ENCODE results near the gene ZNF624.

The ZNF624 gene

DNA sequence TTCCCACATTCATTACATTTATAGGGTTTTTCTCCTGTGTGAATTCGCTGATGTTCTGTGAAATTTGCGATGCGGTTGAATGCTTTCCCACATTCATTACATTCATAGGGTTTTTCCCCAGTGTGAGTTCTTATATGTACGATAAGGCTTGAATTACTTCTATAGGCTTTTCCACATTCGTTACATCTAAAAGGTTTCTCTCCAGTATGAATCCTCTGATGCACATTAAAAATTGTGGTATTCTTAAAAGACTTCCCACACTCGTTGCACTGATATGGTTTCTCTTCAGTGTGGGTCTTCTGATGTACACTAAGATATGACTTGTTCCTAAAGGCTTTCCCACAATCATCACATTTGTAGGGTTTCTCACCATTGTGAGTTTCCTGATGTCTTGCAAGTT is 30.4 kb downstream of the ZNF624 start:
- Mint-ChIP-seq H3K27ac (no peak overlapping the region), H3K9me3 (peaks cover 98% of the 10 kb centered on the region), H3K4me1 (no peaks in the 10 kb centered on the region), H3K36me3 (ENCODE audit: low read depth) (peaks cover 98% of the 10 kb centered on the region), H3K27me3 (ENCODE audit: low read depth, poor library complexity) (no peaks in the 10 kb centered on the region), H3K4me3 (no peak overlapping the region)
- DNase-seq: no peak
- TF ChIP-seq, protein P1, sequence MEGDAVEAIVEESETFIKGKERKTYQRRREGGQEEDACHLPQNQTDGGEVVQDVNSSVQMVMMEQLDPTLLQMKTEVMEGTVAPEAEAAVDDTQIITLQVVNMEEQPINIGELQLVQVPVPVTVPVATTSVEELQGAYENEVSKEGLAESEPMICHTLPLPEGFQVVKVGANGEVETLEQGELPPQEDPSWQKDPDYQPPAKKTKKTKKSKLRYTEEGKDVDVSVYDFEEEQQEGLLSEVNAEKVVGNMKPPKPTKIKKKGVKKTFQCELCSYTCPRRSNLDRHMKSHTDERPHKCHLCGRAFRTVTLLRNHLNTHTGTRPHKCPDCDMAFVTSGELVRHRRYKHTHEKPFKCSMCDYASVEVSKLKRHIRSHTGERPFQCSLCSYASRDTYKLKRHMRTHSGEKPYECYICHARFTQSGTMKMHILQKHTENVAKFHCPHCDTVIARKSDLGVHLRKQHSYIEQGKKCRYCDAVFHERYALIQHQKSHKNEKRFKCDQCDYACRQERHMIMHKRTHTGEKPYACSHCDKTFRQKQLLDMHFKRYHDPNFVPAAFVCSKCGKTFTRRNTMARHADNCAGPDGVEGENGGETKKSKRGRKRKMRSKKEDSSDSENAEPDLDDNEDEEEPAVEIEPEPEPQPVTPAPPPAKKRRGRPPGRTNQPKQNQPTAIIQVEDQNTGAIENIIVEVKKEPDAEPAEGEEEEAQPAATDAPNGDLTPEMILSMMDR (IDR thresholded peaks at IDR 0.05): no peak

DNA sequence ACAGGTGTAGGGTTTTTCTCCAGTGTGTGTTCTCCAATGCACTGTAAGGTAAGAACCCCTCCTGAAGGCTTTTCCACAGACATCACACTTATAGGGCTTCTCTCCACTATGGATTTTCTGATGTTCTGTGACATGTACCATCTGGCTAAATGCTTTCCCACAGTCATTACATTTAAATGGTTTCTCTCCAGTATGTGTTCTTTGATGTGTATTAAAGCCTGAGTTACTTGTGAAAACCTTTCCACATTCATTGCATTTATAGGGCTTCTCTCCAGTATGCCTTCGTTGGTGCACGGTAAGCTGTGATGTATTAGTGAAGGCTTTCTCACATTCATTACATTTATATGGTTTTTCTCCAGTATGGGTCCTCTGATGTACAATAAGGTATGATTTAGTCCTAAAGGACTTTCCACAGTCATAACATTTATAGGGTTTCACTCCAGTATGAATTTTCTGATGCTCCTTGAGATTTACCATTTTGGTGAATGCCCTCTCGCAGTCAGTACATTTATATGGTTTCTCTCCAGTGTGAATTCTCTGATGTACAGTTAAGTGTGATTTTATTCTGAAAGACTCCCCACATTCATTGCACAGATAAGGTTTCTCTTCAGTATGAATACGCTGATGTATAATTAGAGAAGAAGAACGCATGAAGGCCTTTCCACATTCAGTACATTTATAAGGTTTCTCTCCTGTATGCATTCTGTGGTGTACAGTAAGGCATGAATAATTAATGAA is 30.9 kb downstream of the ZNF624 start:
- no peaks in the 10 kb centered on the region for H3K4me1 Mint-ChIP-seq
- peaks cover 93% of the 10 kb centered on the region for H3K36me3 Mint-ChIP-seq (ENCODE audit: low read depth)
- no peak overlapping the region for H3K4me3 Mint-ChIP-seq
- no peak overlapping the region for H3K27ac Mint-ChIP-seq
- H3K27me3 Mint-ChIP-seq (ENCODE audit: low read depth, poor library complexity): no peaks in the 10 kb centered on the region
- no peak for DNase-seq
- TF ChIP-seq, protein P1 (IDR thresholded peaks at IDR 0.05): no peak
- peaks cover 96% of the 10 kb centered on the region for H3K9me3 Mint-ChIP-seq

DNA sequence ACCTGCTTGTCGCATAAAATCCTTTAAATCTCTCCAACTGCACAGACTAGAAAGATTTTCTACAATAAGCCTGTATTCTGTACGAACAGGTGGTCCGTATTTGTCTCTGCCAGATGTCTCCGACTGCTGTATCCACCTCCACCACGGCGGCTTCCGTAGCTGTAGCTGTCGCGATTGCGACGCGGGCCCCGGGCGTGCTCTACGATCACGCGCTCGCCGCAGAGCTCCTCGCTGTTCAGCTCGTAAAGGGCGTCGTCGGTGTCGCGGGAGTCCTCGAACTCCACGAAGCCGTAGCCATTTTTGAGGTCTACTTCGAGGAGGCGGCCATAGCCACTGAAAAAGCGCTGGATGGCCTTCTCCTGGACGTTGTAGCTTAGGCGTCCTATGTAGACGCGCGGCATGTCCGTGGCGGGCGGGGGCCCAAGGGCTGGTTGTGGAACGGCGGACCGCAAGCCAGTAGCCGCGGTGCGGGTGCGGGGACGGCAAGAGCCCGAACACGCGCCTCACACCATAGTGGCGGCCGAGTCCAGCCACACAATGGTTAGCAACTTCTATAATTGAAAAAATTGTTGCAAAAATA is 36.1 kb downstream of the ZNF624 start:
- TF ChIP-seq, protein P1 (IDR thresholded peaks at IDR 0.05): no peak
- H3K27ac Mint-ChIP-seq: no peak overlapping the region
- H3K4me3 Mint-ChIP-seq: no peak overlapping the region
- no peaks in the 10 kb centered on the region for H3K27me3 Mint-ChIP-seq (ENCODE audit: low read depth, poor library complexity)
- H3K36me3 Mint-ChIP-seq (ENCODE audit: low read depth): peaks cover 46% of the 10 kb centered on the region
- H3K4me1 Mint-ChIP-seq: no peaks in the 10 kb centered on the region
- DNase-seq: no peak
- peaks cover 84% of the 10 kb centered on the region for H3K9me3 Mint-ChIP-seq

GRCh38 chr17:16599537-16599936 is 54.1 kb downstream of the ZNF624 start:
- no peaks in the 10 kb centered on the region for H3K36me3 Mint-ChIP-seq (ENCODE audit: low read depth)

GRCh38 chr17:16593356-16594102 is 60.1 kb downstream of the ZNF624 start:
- Mint-ChIP-seq H3K9me3 (peaks cover 41% of the 10 kb centered on the region), H3K36me3 (ENCODE audit: low read depth) (peaks cover 5% of the 10 kb centered on the region), H3K4me1 (no peaks in the 10 kb centered on the region), H3K4me3 (no peak overlapping the region), H3K27ac (no peak overlapping the region), H3K27me3 (ENCODE audit: low read depth, poor library complexity) (peaks cover 24% of the 10 kb centered on the region)
- TF ChIP-seq, protein P1 (IDR thresholded peaks at IDR 0.05): no peak
- no peak for DNase-seq

More at GRCh38 chr17:16599537-16599936, 54.1 kb downstream of the ZNF624 start:
- peaks cover 23% of the 10 kb centered on the region for H3K9me3 Mint-ChIP-seq
- no peak for DNase-seq
- H3K27ac Mint-ChIP-seq: no peak overlapping the region
- peaks cover 14% of the 10 kb centered on the region for H3K27me3 Mint-ChIP-seq (ENCODE audit: low read depth, poor library complexity)
- peaks cover 6% of the 10 kb centered on the region for H3K4me1 Mint-ChIP-seq
- H3K4me3 Mint-ChIP-seq: no peak overlapping the region
- TF ChIP-seq, protein P1 (IDR thresholded peaks at IDR 0.05): no peak
